C4-2B (cell line): ENCODE measurements around the gene LRRC8B.
"Not testable (repeated sequence)": the region's sequence is repeated elsewhere in the genome, so short reads cannot be mapped to it uniquely, and the experiment has no call there.

ENCODE experiments used
- CTCF ChIP-seq: fragments of 450-650 bp; conservative IDR thresholded peaks from 2 replicates; pipeline ENCODE4 v1.5.1; 2017; ENCODE audit warnings: mild to moderate bottlenecking
- ZFX ChIP-seq: fragments of 450-650 bp; IDR thresholded peaks from 2 replicates; pipeline ENCODE4 v1.6.1; 2017

GRCh38 chr1:89510061-89510460 is 14.6 kb upstream of the LRRC8B start:
- not testable (repeated sequence) for TF ChIP-seq CTCF, ZFX
